Superior temporal gyrus (tissue), 1 donor: ENCODE results near the gene NPHP3.
"Not testable (repeated sequence)": the region's sequence is repeated elsewhere in the genome, so short reads cannot be mapped to it uniquely, and the experiment has no call there.

Source experiments
- DNase-seq: peaks from one replicate; pipeline ENCODE4 v3.0.0-alpha.2; 2016; ENCODE audit errors: extremely low spot score

The NPHP3 gene

GRCh38 chr3:132650153-132650552, 72.1 kb downstream of the NPHP3 start:
- DNase-seq, result no peak

- DNase-seq, result no peak
These were observed 77.2 kb downstream of the NPHP3 start for GRCh38 chr3:132645058-132645457.

- DNase-seq, result no peak
These were observed 78.8 kb downstream of the NPHP3 start for GRCh38 chr3:132643366-132643765.

GRCh38 chr3:132642539-132642847, 79.7 kb downstream of the NPHP3 start:
- no peak for DNase-seq

- peak; percentile 75 for DNase-seq
These were observed 80.2 kb downstream of the NPHP3 start for GRCh38 chr3:132641837-132642538.

GRCh38 chr3:132641427-132641826, 80.8 kb downstream of the NPHP3 start:
- not testable (repeated sequence) for DNase-seq

- DNase-seq, result no peak
These were observed 83.5 kb downstream of the NPHP3 start for GRCh38 chr3:132638706-132639105.

GRCh38 chr3:132637590-132637989, 84.6 kb downstream of the NPHP3 start:
- DNase-seq, result no peak

- DNase-seq, result no peak
These were observed 87.2 kb downstream of the NPHP3 start for GRCh38 chr3:132635052-132635451.
